HG03354 (cell line): Measurements from ENCODE around the gene COPS7A.

Experiments
- ATAC-seq: cut with Tn5 transposase; IDR thresholded peaks from one replicate; pipeline ENCODE4 v1.9.1; 2021; ENCODE audit warnings: mild to moderate bottlenecking; ENCODE audit not compliant: unreplicated experiment, poor library complexity, severe bottlenecking

COPS7A gene

GRCh38 chr12:6766651-6767349 is 43.0 kb downstream of the COPS7A start:
- peak; percentile 51 for ATAC-seq

- no peak for ATAC-seq
Observed at GRCh38 chr12:6767353-6768319, 43.8 kb downstream of the COPS7A start.

- ATAC-seq = no peak
Observed at GRCh38 chr12:6768437-6768914, 44.6 kb downstream of the COPS7A start.

- ATAC-seq = no peak
Observed at GRCh38 chr12:6768990-6769389, 45.1 kb downstream of the COPS7A start.

GRCh38 chr12:6769666-6770065 is 45.8 kb downstream of the COPS7A start:
- no peak for ATAC-seq

GRCh38 chr12:6770094-6770493 is 46.2 kb downstream of the COPS7A start:
- no peak for ATAC-seq

GRCh38 chr12:6770600-6770999 is 46.8 kb downstream of the COPS7A start:
- ATAC-seq = no peak

- no peak for ATAC-seq
Observed at GRCh38 chr12:6771091-6771495, 47.2 kb downstream of the COPS7A start.

- no peak for ATAC-seq
Observed at GRCh38 chr12:6771509-6772330, 47.9 kb downstream of the COPS7A start.

GRCh38 chr12:6772331-6772695 is 48.5 kb downstream of the COPS7A start, which contains the start of gene LAG3:
Gene LAG3 (plus strand): TSS chr12:6772520. CDS start chr12:6772853, 333 bp downstream.
- no peak for ATAC-seq

- no peak for ATAC-seq
Observed at GRCh38 chr12:6772726-6773589, 49.1 kb downstream of the COPS7A start.

GRCh38 chr12:6773590-6774351 is 49.9 kb downstream of the COPS7A start:
- ATAC-seq = no peak

- no peak for ATAC-seq
Observed at GRCh38 chr12:6774499-6775062, 50.7 kb downstream of the COPS7A start.

- ATAC-seq = no peak
Observed at GRCh38 chr12:6775185-6776174, 51.6 kb downstream of the COPS7A start.

GRCh38 chr12:6777386-6777785 is 53.5 kb downstream of the COPS7A start:
- no peak for ATAC-seq

GRCh38 chr12:6778217-6778573 is 54.3 kb downstream of the COPS7A start:
- peak; percentile 4 for ATAC-seq
